CD4-positive, alpha-beta T cell (primary cell): Measurements from ENCODE around the gene CROT. TPM values are rescaled to one million over a fixed set of nuclear protein-coding genes. Genes with fewer than 3 reads are reported as not detected.

Source experiments
- ATAC-seq: fragments of 200-7000 bp; cut with Tn5 transposase; one replicate; pipeline ENCODE4 v1.10.0; 2022; ENCODE audit warnings: mild to moderate bottlenecking; ENCODE audit not compliant: poor library complexity
- CTCF ChIA-PET: fragments of 350-600 bp; sonication (Branson Sonifier 250); formaldehyde crosslinking; loops from one replicate; lab custom pipeline; 2021; ENCODE audit warnings: antibody characterized with exemption, inconsistent platforms; lab: Charles Lee
- POLR2A ChIA-PET: fragments of 350-600 bp; sonication (Branson Sonifier 250); formaldehyde crosslinking; loops from one replicate; lab custom pipeline; 2021; ENCODE audit warnings: antibody characterized with exemption, inconsistent platforms; lab: Charles Lee
- DNase-seq, 14 experiments: peaks; one replicate each; pipeline ENCODE4 v3.0.0-alpha.2; 2013 to 2020; ENCODE audit warnings: mixed read lengths in 2 of 14
- H3K27ac ChIP-seq, 2 donors: one replicate each; pipeline versions ENCODE4 v1.5.1 to v1.7.0; 2013; ENCODE audit warnings: low read length in 2 of 2, low read depth in 1 of 2, mild to moderate bottlenecking in 1 of 2
- H3K27me3 ChIP-seq, 2 experiments: 1 replicate in 1 of 2; 2 replicates in 1 of 2; pipeline versions ENCODE4 v1.6.1 to v1.7.0; 2013; ENCODE audit warnings: low read length in 2 of 2, control low read depth in 1 of 2, mild to moderate bottlenecking in 1 of 2, moderate library complexity in 1 of 2; ENCODE audit not compliant: insufficient read depth in 2 of 2, control insufficient read depth in 1 of 2
- H3K36me3 ChIP-seq: one replicate; pipeline ENCODE4 v1.6.1; 2013; ENCODE audit warnings: low read length, control low read depth; ENCODE audit not compliant: insufficient read depth
- H3K4me1 ChIP-seq: one replicate; pipeline ENCODE4 v1.6.1; 2013; ENCODE audit warnings: low read length, control low read depth; ENCODE audit not compliant: insufficient read depth
- H3K4me3 ChIP-seq: one replicate; pipeline ENCODE4 v1.5.1; 2013; ENCODE audit warnings: mild to moderate bottlenecking, low read length, moderate library complexity
- H3K9me3 ChIP-seq, 2 experiments: 1 replicate in 1 of 2; 2 replicates in 1 of 2; pipeline versions ENCODE4 v1.6.1 to v1.7.0; 2013; ENCODE audit warnings: low read length in 2 of 2, mild to moderate bottlenecking in 2 of 2, control low read depth in 1 of 2, moderate library complexity in 1 of 2; ENCODE audit not compliant: control insufficient read depth in 1 of 2, insufficient read depth in 1 of 2
- H3K27ac Mint-ChIP-seq: one replicate; pipeline ENCODE4 v1.8.0; 2020; ENCODE audit warnings: mixed read lengths
- H3K27me3 Mint-ChIP-seq: one replicate; pipeline ENCODE4 v1.8.0; 2021; ENCODE audit warnings: mixed read lengths
- H3K36me3 Mint-ChIP-seq: one replicate; pipeline ENCODE4 v1.8.0; 2021; ENCODE audit warnings: low read depth, mixed read lengths
- H3K4me1 Mint-ChIP-seq: one replicate; pipeline ENCODE4 v1.8.0; 2021; ENCODE audit warnings: low read depth, mixed read lengths
- H3K4me3 Mint-ChIP-seq: one replicate; pipeline ENCODE4 v1.8.0; 2020; ENCODE audit warnings: mild to moderate bottlenecking, mixed read lengths
- H3K9me3 Mint-ChIP-seq: one replicate; pipeline ENCODE4 v1.8.0; 2020; ENCODE audit warnings: mixed read lengths
- CTCF ChIP-seq: fragments of 200-600 bp; IDR thresholded peaks from one replicate; pipeline ENCODE4 v1.8.0; 2022; ENCODE audit warnings: antibody characterized with exemption, mild to moderate bottlenecking
- intact Hi-C, 2 experiments: fragments of 100-400 bp; cut with DNase I in 1 of 2; cut with micrococcal nuclease in 1 of 2; formaldehyde crosslinking; loops; one replicate each; pipeline versions ENCODE4 v1.15.1 to v1.9.0; 2023 to 2025; cut with DNase I, micrococcal nuclease
- total RNA-seq, 174 experiments: library from RNA in 2 of 174; stranded (reverse) in 2 of 174; gene quantifications; one replicate each; pipeline ENCODE4 v1.2.3 and lab custom pipeline; 2021 to 2026

The CROT gene
- total RNA-seq, 2 experiments from 2014 or later, result 8.5 to 8.6 TPM

- Histone ChIP-seq H3K4me1 (no peaks in the 10 kb centered on the region), H3K27me3 (no peaks in the 10 kb centered on the region), H3K9me3 (peaks cover 16 to 26% of the 10 kb centered on the region in 2 experiments), H3K27ac (no peak overlapping the region), H3K4me3 (no peak overlapping the region), H3K36me3 (peaks cover 18% of the 10 kb centered on the region)
- no peak overlapping the region for H3K4me3 Mint-ChIP-seq
- no peak overlapping the region for H3K27ac Mint-ChIP-seq
- DNase-seq (no peak), ATAC-seq (no peak)
- intact Hi-C loops, result no loop called here
- no peaks in the 10 kb centered on the region for H3K4me1 Mint-ChIP-seq
- peaks cover 19% of the 10 kb centered on the region for H3K9me3 Mint-ChIP-seq
- no peaks in the 10 kb centered on the region for H3K27me3 Mint-ChIP-seq
- ChIA-PET POLR2A (interaction anchor here (0.9 kb wide), 1 partner anchor 15 kb away, joined by 3 read pairs; the partner anchor contains the start of gene CROT), CTCF (no interaction called here)
- peaks cover 89% of the 10 kb centered on the region for H3K36me3 Mint-ChIP-seq
- no peak for TF ChIP-seq CTCF
These were observed 15.1 kb upstream of the CROT start for GRCh38 chr7:87330316-87330715.

GRCh38 chr7:87330942-87331341 is 14.5 kb upstream of the CROT start:
- DNase-seq, result no peak
- Histone ChIP-seq H3K36me3 (peaks cover 18% of the 10 kb centered on the region), H3K27me3 (no peaks in the 10 kb centered on the region), H3K4me3 (no peak overlapping the region), H3K9me3 (peaks cover 16 to 26% of the 10 kb centered on the region in 2 experiments), H3K4me1 (no peaks in the 10 kb centered on the region), H3K27ac (no peak overlapping the region)
- H3K4me1 Mint-ChIP-seq, result no peaks in the 10 kb centered on the region
- no peaks in the 10 kb centered on the region for H3K27me3 Mint-ChIP-seq
- H3K4me3 Mint-ChIP-seq, result no peak overlapping the region
- peaks cover 89% of the 10 kb centered on the region for H3K36me3 Mint-ChIP-seq
- H3K27ac Mint-ChIP-seq, result no peak overlapping the region
- no peak for TF ChIP-seq CTCF
- CTCF ChIA-PET, result no interaction called here
- peaks cover 19% of the 10 kb centered on the region for H3K9me3 Mint-ChIP-seq
- no peak for ATAC-seq
- intact Hi-C loops, result no loop called here
- POLR2A ChIA-PET, result interaction anchor here (0.9 kb wide), 1 partner anchor 14 kb away, joined by 3 read pairs; the partner anchor contains the start of gene CROT

- ChIA-PET CTCF (no interaction called here), POLR2A (no interaction called here)
- Histone ChIP-seq H3K27ac (no peak overlapping the region), H3K4me1 (no peaks in the 10 kb centered on the region), H3K4me3 (no peak overlapping the region), H3K36me3 (peaks cover 26% of the 10 kb centered on the region), H3K9me3 (peaks cover 16 to 26% of the 10 kb centered on the region in 2 experiments), H3K27me3 (no peaks in the 10 kb centered on the region)
- Mint-ChIP-seq H3K27me3 (no peaks in the 10 kb centered on the region), H3K27ac (no peak overlapping the region), H3K4me3 (no peak overlapping the region), H3K4me1 (no peaks in the 10 kb centered on the region), H3K9me3 (peaks cover 19% of the 10 kb centered on the region), H3K36me3 (peaks cover 88% of the 10 kb centered on the region)
- DNase-seq (no peak), ATAC-seq (no peak)
- no peak for TF ChIP-seq CTCF
- intact Hi-C loops, result no loop called here
These were observed 13.7 kb upstream of the CROT start for GRCh38 chr7:87331687-87332252.
